ENCODE measurements around the gene HCN4. TPM values are rescaled to one million over a fixed set of nuclear protein-coding genes. Genes with fewer than 3 reads are reported as not detected.

Gene HCN4
- total and polyA plus RNA-seq, 4 donors = not detected

- TF ChIP-seq FOXA2 (IDR thresholded peaks at IDR 0.05) (no peak), HNF4A (conservative IDR thresholded peaks at IDR 0.05) (no peak), SP1 (IDR thresholded peaks at IDR 0.05) (no peak), EGR1 (IDR thresholded peaks at IDR 0.05; ENCODE audit: low read depth in 2 of 2) (no peak), TAF1 (conservative IDR thresholded peaks at IDR 0.05) (no peak), CTCF (IDR thresholded peaks at IDR 0.05; ENCODE audit: low read depth, low read length, missing input control) (no peak), RAD21 (IDR thresholded peaks at IDR 0.05) (no peak), GABPA (IDR thresholded peaks at IDR 0.05 in 1 of 2, conservative IDR thresholded peaks at IDR 0.05 in 1 of 2) (no peak), YY1 (IDR thresholded peaks at IDR 0.05) (no peak)
- TF ChIP-seq, protein P1, sequence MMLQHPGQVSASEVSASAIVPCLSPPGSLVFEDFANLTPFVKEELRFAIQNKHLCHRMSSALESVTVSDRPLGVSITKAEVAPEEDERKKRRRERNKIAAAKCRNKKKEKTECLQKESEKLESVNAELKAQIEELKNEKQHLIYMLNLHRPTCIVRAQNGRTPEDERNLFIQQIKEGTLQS (IDR thresholded peaks at IDR 0.05) = no peak
- no peak for DNase-seq (ENCODE audit: low spot score)
- no peaks in the 10 kb centered on the region for H3K27me3 ChIP-seq (ENCODE audit: control insufficient read depth in 4 of 4, insufficient read depth in 4 of 4, low read length in 3 of 4)
- no peak overlapping the region for H3K4me3 ChIP-seq (ENCODE audit: low read depth in 1 of 3, low read length in 3 of 3)
- WGBS = 91% methylated on average over 5 of the region's 5 CpGs
- H3K36me3 ChIP-seq (ENCODE audit: control insufficient read depth in 4 of 4, insufficient read depth in 3 of 4, low read depth in 1 of 4, low read length in 3 of 4) = no peaks in the 10 kb centered on the region
- no peaks in the 10 kb centered on the region for H3K4me1 ChIP-seq (ENCODE audit: control insufficient read depth in 4 of 4, insufficient read depth in 4 of 4, low read length in 3 of 4)
- H3K27ac ChIP-seq (ENCODE audit: low read depth in 1 of 2, low read length in 2 of 2) = no peak overlapping the region
- H3K9me3 ChIP-seq (ENCODE audit: control insufficient read depth in 4 of 4, low read length in 3 of 4) = no peaks in the 10 kb centered on the region
- no peak overlapping the region for H3K9ac ChIP-seq (ENCODE audit: low read depth in 1 of 2, low read length in 2 of 2)
Measured at GRCh38 chr15:73331501-73331900, 37.3 kb downstream of the HCN4 start.

GRCh38 chr15:73330206-73331051, 38.3 kb downstream of the HCN4 start:
- Histone ChIP-seq H3K36me3 (ENCODE audit: control insufficient read depth in 4 of 4, insufficient read depth in 3 of 4, low read depth in 1 of 4, low read length in 3 of 4) (no peaks in the 10 kb centered on the region), H3K9ac (ENCODE audit: low read depth in 1 of 2, low read length in 2 of 2) (no peak overlapping the region), H3K27me3 (ENCODE audit: control insufficient read depth in 4 of 4, insufficient read depth in 4 of 4, low read length in 3 of 4) (no peaks in the 10 kb centered on the region), H3K4me3 (ENCODE audit: low read depth in 1 of 3, low read length in 3 of 3) (no peak overlapping the region), H3K4me1 (ENCODE audit: control insufficient read depth in 4 of 4, insufficient read depth in 4 of 4, low read length in 3 of 4) (no peaks in the 10 kb centered on the region), H3K9me3 (ENCODE audit: control insufficient read depth in 4 of 4, low read length in 3 of 4) (no peaks in the 10 kb centered on the region), H3K27ac (ENCODE audit: low read depth in 1 of 2, low read length in 2 of 2) (no peak overlapping the region)
- DNase-seq (ENCODE audit: low spot score) = no peak
- TF ChIP-seq FOXA1 (IDR thresholded peaks at IDR 0.05) (no peak), REST (IDR thresholded peaks at IDR 0.05) (no peak), HNF4G (IDR thresholded peaks at IDR 0.05) (no peak), TAF1 (conservative IDR thresholded peaks at IDR 0.05) (no peak), MAX (IDR thresholded peaks at IDR 0.05) (no peak), YY1 (IDR thresholded peaks at IDR 0.05) (no peak), NR2F2 (IDR thresholded peaks at IDR 0.05) (no peak), SP1 (IDR thresholded peaks at IDR 0.05) (no peak)
- WGBS = 90% methylated on average over 15 of the region's 15 CpGs
